Peyer's patch (tissue), 4 donors: ENCODE data around the gene LRIT2. TPM values are rescaled to one million over a fixed set of nuclear protein-coding genes. Genes with fewer than 3 reads are reported as not detected.

Experiments used
- DNase-seq, 3 donors: peaks; one replicate each; pipeline ENCODE4 v3.0.0-alpha.2; 2017 to 2019
- H3K27ac ChIP-seq, 4 donors: fragments of 200-600 bp; sonication (generic); one replicate each; pipeline ENCODE4 v1.5.1; 2016 to 2019
- H3K27me3 ChIP-seq, 2 donors: fragments of 200-600 bp; sonication (generic); one replicate each; pipeline ENCODE4 v1.5.1; 2019
- H3K36me3 ChIP-seq, 3 donors: fragments of 200-600 bp; sonication (generic); one replicate each; pipeline ENCODE4 v1.5.1; 2016 to 2019
- H3K4me1 ChIP-seq, 4 donors: fragments of 200-600 bp; sonication (generic); one replicate each; pipeline ENCODE4 v1.5.1; 2016 to 2019
- H3K4me3 ChIP-seq, 4 donors: fragments of 200-600 bp; sonication (generic); 1 replicate in 3 of 4; 2 replicates in 1 of 4; pipeline ENCODE4 v1.5.1; 2016 to 2019; ENCODE audit warnings: mild to moderate bottlenecking in 1 of 4
- H3K9me3 ChIP-seq, 4 donors: fragments of 200-600 bp; sonication (generic); one replicate each; pipeline ENCODE4 v1.5.1; 2016 to 2019; ENCODE audit warnings: mild to moderate bottlenecking in 1 of 4
- POLR2A ChIP-seq, 2 donors: fragments of 450-650 bp; IDR thresholded peaks; one replicate each; pipeline ENCODE4 v1.5.1; 2017; ENCODE audit warnings: antibody characterized with exemption in 2 of 2, mild to moderate bottlenecking in 2 of 2, moderate library complexity in 2 of 2
- total RNA-seq, 4 donors: library from RNA; depleted of rRNA; stranded (reverse); fragments of >200 nt; gene quantifications; one replicate each; pipeline ENCODE4 v1.1.0, GENCODE V29; 2016
- TF ChIP-seq, protein P1 (sequence below), 6 experiments: fragments of 450-650 bp in 4 of 6; fragments of 200-600 bp in 2 of 6; sonication (generic) in 1 of 6; IDR thresholded peaks; one replicate each; pipeline ENCODE4 v1.5.1; 2017 to 2019; ENCODE audit warnings: antibody characterized with exemption in 6 of 6, mild to moderate bottlenecking in 3 of 6, moderate library complexity in 1 of 6

Gene LRIT2
- total RNA-seq, 4 donors from 2014 or later: not detected

DNA sequence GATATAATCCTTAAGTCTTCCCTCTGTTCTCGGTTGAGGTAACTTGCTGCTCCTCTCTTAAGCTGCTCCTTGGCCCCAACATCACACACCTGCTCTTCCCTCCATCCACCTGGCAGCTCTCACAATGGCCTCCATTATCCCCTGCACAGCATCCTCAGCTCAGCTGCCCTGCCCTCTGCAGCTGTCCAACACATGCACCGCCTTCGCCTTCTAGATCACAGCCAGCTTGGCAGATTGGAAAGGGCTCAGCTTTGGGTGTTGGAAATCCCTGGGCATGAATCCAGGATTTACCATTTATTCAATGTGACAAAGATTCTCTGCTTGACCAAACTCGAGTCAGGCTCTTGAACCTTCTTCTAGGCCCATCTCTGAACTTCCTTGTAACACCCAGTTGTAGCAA is 40.1 kb upstream of the LRIT2 start:
- TF ChIP-seq POLR2A (IDR thresholded peaks at IDR 0.05): no peak
- TF ChIP-seq, protein P1, sequence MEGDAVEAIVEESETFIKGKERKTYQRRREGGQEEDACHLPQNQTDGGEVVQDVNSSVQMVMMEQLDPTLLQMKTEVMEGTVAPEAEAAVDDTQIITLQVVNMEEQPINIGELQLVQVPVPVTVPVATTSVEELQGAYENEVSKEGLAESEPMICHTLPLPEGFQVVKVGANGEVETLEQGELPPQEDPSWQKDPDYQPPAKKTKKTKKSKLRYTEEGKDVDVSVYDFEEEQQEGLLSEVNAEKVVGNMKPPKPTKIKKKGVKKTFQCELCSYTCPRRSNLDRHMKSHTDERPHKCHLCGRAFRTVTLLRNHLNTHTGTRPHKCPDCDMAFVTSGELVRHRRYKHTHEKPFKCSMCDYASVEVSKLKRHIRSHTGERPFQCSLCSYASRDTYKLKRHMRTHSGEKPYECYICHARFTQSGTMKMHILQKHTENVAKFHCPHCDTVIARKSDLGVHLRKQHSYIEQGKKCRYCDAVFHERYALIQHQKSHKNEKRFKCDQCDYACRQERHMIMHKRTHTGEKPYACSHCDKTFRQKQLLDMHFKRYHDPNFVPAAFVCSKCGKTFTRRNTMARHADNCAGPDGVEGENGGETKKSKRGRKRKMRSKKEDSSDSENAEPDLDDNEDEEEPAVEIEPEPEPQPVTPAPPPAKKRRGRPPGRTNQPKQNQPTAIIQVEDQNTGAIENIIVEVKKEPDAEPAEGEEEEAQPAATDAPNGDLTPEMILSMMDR (IDR thresholded peaks at IDR 0.05): no peak
- no peak overlapping the region for H3K4me3 ChIP-seq
- no peaks in the 10 kb centered on the region for H3K36me3 ChIP-seq
- no peak overlapping the region for H3K27ac ChIP-seq
- no peaks in the 10 kb centered on the region for H3K9me3 ChIP-seq
- no peaks in the 10 kb centered on the region for H3K27me3 ChIP-seq
- no peak for DNase-seq
- H3K4me1 ChIP-seq: no peaks in the 10 kb centered on the region

DNA sequence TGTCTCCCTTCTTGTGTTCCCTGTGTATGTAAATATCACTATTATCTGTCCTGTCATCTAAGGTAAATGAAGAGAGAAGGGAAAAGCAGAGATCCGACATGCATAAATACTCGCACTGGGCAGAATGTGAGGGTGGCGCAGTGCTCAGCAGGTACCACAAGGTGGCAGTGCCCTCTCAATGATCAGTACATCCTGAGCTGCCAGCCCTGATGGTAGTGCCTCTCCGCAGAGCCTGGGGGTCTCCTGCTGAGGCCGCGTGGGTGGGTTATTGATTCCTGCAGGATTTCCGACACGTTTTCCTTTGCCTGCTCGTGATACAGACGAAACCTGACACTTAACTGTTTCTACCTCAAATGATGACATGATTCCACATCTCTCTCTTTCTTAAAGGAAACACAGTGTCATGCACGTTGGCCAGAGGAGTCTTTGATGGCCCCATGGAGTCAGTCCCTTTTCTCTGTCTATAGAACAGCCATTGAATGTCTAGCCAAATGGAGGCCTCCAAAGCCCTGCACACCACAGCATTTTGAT is 39.3 kb upstream of the LRIT2 start:
- Histone ChIP-seq H3K9me3 (no peaks in the 10 kb centered on the region), H3K4me3 (no peak overlapping the region), H3K27ac (no peak overlapping the region), H3K4me1 (no peaks in the 10 kb centered on the region), H3K27me3 (no peaks in the 10 kb centered on the region), H3K36me3 (no peaks in the 10 kb centered on the region)
- TF ChIP-seq, protein P1 (IDR thresholded peaks at IDR 0.05): peak; percentile 41 to 91 (median 88)
- TF ChIP-seq POLR2A (IDR thresholded peaks at IDR 0.05): no peak
- DNase-seq: peak; percentile 50 to 86 (median 78)

DNA sequence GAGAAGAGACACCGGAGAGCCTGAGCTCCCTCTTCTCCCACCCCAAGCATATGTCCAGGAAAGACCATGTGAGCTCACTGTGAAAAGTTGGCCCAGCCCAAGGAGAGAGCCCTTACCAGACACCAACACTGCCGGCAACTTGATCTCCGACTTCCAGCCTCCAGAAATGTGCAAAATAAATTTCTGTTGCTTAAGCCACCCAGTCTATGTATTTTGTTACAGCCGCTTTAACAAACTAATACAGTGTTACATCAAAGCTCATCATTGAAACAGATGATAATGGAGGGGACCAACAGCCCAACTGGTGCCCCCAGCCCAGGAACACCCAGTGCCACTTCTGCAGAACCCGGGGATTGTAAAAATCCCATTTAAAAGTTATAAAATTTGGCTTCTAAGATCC is 38.4 kb upstream of the LRIT2 start:
- Histone ChIP-seq H3K27ac (no peak overlapping the region), H3K36me3 (no peaks in the 10 kb centered on the region), H3K9me3 (no peaks in the 10 kb centered on the region), H3K4me3 (no peak overlapping the region), H3K4me1 (no peaks in the 10 kb centered on the region), H3K27me3 (no peaks in the 10 kb centered on the region)
- no peak for DNase-seq
- no peak for TF ChIP-seq POLR2A (IDR thresholded peaks at IDR 0.05)
- TF ChIP-seq, protein P1 (IDR thresholded peaks at IDR 0.05): no peak

DNA sequence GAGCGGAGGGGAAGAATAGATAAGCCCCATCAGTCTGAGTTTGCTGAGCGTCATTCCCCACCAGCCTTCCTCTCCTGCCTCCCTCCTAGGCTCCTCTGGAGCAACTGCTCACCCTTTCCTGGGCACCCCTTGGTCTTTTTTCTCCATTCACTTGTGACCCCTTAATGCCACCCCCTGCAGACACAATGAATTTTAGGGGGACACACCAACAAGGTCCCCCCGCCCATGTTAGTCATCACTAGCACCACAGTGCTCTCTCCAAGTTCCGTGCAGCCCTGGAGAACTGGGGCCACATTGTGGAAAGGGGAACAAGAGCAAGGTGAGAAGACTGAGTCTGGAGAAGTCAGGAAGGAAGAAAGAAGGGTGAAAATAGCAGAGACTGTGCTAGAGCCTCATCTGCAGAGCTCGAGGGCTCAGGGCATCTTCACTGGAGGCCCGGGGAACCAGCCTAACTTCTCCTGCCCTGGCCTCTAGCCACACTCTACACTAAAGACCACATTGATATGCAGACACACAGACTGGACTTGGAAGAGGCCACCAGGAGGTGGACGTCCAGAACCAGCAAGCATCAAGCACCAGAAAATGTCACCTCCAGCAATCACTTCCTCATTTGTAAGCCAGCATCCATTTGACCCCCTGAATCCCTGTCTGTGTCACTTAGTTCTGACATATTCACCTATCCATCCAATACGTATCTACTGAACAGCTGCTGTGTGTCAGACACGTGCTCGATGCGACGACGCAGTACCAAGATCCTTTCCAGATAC is 37.0 kb upstream of the LRIT2 start:
- no peak for DNase-seq
- Histone ChIP-seq H3K9me3 (no peaks in the 10 kb centered on the region), H3K27ac (no peak overlapping the region)

DNA sequence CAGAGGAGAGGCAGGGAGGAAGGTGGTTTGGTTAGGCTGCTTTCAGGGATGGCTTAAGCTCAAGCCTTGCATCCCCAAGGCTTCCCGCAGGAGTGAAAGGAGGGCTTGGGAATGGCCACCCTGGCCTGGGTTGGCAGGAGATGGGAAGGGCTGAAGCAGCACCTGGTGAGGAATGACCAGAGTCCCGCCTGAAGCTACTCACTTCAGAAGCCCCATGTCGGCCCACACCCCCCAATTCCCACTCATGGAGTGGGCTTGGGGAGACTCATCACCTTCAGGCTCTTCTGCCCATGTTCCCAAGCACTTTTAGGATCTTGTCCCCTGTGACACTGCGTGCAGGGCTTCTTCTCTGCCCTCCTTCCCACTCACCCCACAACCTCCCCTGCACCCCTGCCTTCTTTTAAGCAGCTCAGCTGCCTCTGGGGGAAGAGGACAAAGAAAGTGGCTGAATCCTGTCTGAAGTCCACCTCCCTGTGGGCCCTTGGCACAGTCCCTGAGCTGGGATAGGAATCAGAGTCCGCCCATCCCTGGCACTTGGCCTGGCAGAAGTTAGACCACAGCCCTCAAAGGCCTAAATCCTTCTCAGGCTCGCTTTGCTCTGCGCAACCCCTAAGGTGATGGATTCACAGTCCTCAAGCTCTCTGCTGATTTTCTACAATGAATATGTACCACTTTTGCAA is 36.0 kb upstream of the LRIT2 start:
- Histone ChIP-seq H3K4me1 (no peaks in the 10 kb centered on the region), H3K27me3 (no peaks in the 10 kb centered on the region), H3K9me3 (no peaks in the 10 kb centered on the region), H3K27ac (no peak overlapping the region), H3K4me3 (no peak overlapping the region), H3K36me3 (no peaks in the 10 kb centered on the region)
- TF ChIP-seq, protein P1 (IDR thresholded peaks at IDR 0.05): no peak
- no peak for TF ChIP-seq POLR2A (IDR thresholded peaks at IDR 0.05)
- DNase-seq: no peak

More for the DNA sequence above, 37.0 kb upstream of the LRIT2 start:
- Histone ChIP-seq H3K27me3 (no peaks in the 10 kb centered on the region), H3K4me1 (no peaks in the 10 kb centered on the region), H3K36me3 (no peaks in the 10 kb centered on the region), H3K4me3 (no peak overlapping the region)
- TF ChIP-seq POLR2A (IDR thresholded peaks at IDR 0.05): no peak
- TF ChIP-seq, protein P1 (IDR thresholded peaks at IDR 0.05): no peak
